HEK293T (cell line): ENCODE results near the gene DTNB.

ENCODE experiments used
- ARNT ChIP-seq: fragments of 450-650 bp; IDR thresholded peaks from 2 replicates; pipeline ENCODE4 v1.6.1; 2017; ENCODE audit warnings: mild to moderate bottlenecking
- BHLHE40 ChIP-seq: fragments of 450-650 bp; IDR thresholded peaks from 2 replicates; pipeline ENCODE4 v1.6.1; 2016; ENCODE audit warnings: mild to moderate bottlenecking, moderate library complexity, borderline replicate concordance
- CTBP1 ChIP-seq: fragments of 450-650 bp; IDR thresholded peaks from 2 replicates; pipeline ENCODE4 v1.6.1; 2016; ENCODE audit warnings: borderline replicate concordance
- ELF4 ChIP-seq: fragments of 450-650 bp; IDR thresholded peaks from 2 replicates; pipeline ENCODE4 v1.6.1; 2017; ENCODE audit warnings: antibody characterized with exemption
- FOXA1 ChIP-seq: fragments of 450-650 bp; IDR thresholded peaks from 2 replicates; pipeline ENCODE4 v1.6.1; 2016; ENCODE audit warnings: mild to moderate bottlenecking
- FOXK2 ChIP-seq: fragments of 450-650 bp; IDR thresholded peaks from 2 replicates; pipeline ENCODE4 v1.6.1; 2016; ENCODE audit warnings: mild to moderate bottlenecking
- NFRKB ChIP-seq: fragments of 450-650 bp; IDR thresholded peaks from 2 replicates; pipeline ENCODE4 v1.6.1; 2016; ENCODE audit warnings: mild to moderate bottlenecking, moderate library complexity
- SP1 ChIP-seq: fragments of 450-650 bp; IDR thresholded peaks from 2 replicates; pipeline ENCODE4 v1.6.1; 2017
- SUZ12 ChIP-seq: fragments of 450-650 bp; IDR thresholded peaks from 2 replicates; pipeline ENCODE4 v1.6.1; 2016; ENCODE audit warnings: mild to moderate bottlenecking
- ZNF384 ChIP-seq: fragments of 450-650 bp; IDR thresholded peaks from 2 replicates; pipeline ENCODE4 v1.6.1; 2016
- TF ChIP-seq, protein P1 (sequence below): fragments of 450-650 bp; IDR thresholded peaks from 2 replicates; pipeline ENCODE4 v1.6.1; 2016

DNA sequence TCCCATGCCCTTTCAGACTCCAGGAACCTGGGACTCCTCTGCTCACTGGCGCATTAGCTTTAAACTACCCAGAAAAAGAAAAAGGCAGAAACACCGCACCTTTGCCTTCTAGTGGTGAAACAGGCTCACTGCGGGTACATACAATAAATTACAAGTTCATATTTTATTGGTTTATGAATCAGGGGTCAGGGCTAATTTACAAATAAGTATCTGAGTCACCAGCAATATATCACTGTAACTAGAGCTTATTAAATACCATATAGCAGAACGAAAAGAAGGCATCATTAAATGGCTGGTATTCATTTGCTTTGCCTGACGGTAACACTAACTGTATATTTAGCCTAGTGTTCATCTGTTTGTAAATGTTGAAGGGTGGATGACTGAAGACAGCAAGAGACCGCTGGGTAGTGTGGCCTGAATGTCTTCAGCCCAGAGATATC lies 26.9 kb upstream of the DTNB start:
- TF ChIP-seq FOXA1 (no peak), ARNT (no peak), ELF4 (no peak), SP1 (no peak), ZNF384 (no peak), BHLHE40 (no peak), FOXK2 (no peak), SUZ12 (no peak), NFRKB (no peak), CTBP1 (no peak)
- TF ChIP-seq, protein P1, sequence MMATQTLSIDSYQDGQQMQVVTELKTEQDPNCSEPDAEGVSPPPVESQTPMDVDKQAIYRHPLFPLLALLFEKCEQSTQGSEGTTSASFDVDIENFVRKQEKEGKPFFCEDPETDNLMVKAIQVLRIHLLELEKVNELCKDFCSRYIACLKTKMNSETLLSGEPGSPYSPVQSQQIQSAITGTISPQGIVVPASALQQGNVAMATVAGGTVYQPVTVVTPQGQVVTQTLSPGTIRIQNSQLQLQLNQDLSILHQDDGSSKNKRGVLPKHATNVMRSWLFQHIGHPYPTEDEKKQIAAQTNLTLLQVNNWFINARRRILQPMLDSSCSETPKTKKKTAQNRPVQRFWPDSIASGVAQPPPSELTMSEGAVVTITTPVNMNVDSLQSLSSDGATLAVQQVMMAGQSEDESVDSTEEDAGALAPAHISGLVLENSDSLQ = peak; percentile 86
